HG03108 (cell line): ENCODE measurements around the gene PRPF18.

ENCODE experiments used
- ATAC-seq: cut with Tn5 transposase; IDR thresholded peaks from one replicate; pipeline ENCODE4 v1.9.1; 2021; ENCODE audit warnings: moderate library complexity; ENCODE audit not compliant: unreplicated experiment

PRPF18 gene

GRCh38 chr10:13597909-13598308, 11.1 kb downstream of the PRPF18 start:
- ATAC-seq = no peak

- no peak for ATAC-seq
Observed at GRCh38 chr10:13604357-13605040, 17.7 kb downstream of the PRPF18 start.

GRCh38 chr10:13608246-13608853, 21.6 kb downstream of the PRPF18 start:
- no peak for ATAC-seq

GRCh38 chr10:13612654-13613373, 26.0 kb downstream of the PRPF18 start:
- ATAC-seq = no peak

GRCh38 chr10:13613519-13613918, 26.8 kb downstream of the PRPF18 start:
- ATAC-seq = no peak

- ATAC-seq = no peak
Observed at GRCh38 chr10:13614530-13615332, 28.0 kb downstream of the PRPF18 start.

- no peak for ATAC-seq
Observed at GRCh38 chr10:13615650-13616300, 29.0 kb downstream of the PRPF18 start.

GRCh38 chr10:13617116-13617515, 30.4 kb downstream of the PRPF18 start:
- ATAC-seq = no peak

GRCh38 chr10:13621931-13622330, 35.2 kb downstream of the PRPF18 start:
- ATAC-seq = no peak

- ATAC-seq = no peak
Observed at GRCh38 chr10:13624630-13625029, 37.9 kb downstream of the PRPF18 start.

GRCh38 chr10:13627459-13628310, 40.9 kb downstream of the PRPF18 start:
- no peak for ATAC-seq

- no peak for ATAC-seq
Observed at GRCh38 chr10:13628661-13629060, 41.9 kb downstream of the PRPF18 start.

- ATAC-seq = no peak
Observed at GRCh38 chr10:13629116-13629515, 42.4 kb downstream of the PRPF18 start.

- ATAC-seq = no peak
Observed at GRCh38 chr10:13630231-13630630, 43.5 kb downstream of the PRPF18 start.

- no peak for ATAC-seq
Observed at GRCh38 chr10:13631594-13631993, 44.8 kb downstream of the PRPF18 start.

GRCh38 chr10:13632440-13632839, 45.7 kb downstream of the PRPF18 start:
- ATAC-seq = no peak

GRCh38 chr10:13632884-13633440, 46.2 kb downstream of the PRPF18 start:
- no peak for ATAC-seq

GRCh38 chr10:13633689-13634088, 46.9 kb downstream of the PRPF18 start:
- ATAC-seq = no peak

GRCh38 chr10:13634207-13634606, 47.4 kb downstream of the PRPF18 start:
- ATAC-seq = no peak

GRCh38 chr10:13636776-13637175, 50.0 kb downstream of the PRPF18 start:
- ATAC-seq = no peak
